Lung microvascular endothelial cell (primary cell): ENCODE data around the gene FITM2. TPM values are rescaled to one million over a fixed set of nuclear protein-coding genes. Genes with fewer than 3 reads are reported as not detected.
"Not testable (repeated sequence)": the region's sequence is repeated elsewhere in the genome, so short reads cannot be mapped to it uniquely, and the experiment has no call there.

Source experiments
- DNase-seq, 2 donors: peaks; one replicate each; pipeline versions ENCODE4 v3.0.0 to v3.0.0-alpha.2; 2010; ENCODE audit warnings: low read depth in 2 of 2
- total RNA-seq: library from RNA; depleted of rRNA; stranded (reverse); fragments of >200 nt; gene quantifications from 2 replicates; pipeline ENCODE4 v1.2.1, GENCODE V29; 2014

Gene FITM2, protein sequence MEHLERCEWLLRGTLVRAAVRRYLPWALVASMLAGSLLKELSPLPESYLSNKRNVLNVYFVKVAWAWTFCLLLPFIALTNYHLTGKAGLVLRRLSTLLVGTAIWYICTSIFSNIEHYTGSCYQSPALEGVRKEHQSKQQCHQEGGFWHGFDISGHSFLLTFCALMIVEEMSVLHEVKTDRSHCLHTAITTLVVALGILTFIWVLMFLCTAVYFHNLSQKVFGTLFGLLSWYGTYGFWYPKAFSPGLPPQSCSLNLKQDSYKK
- total RNA-seq = 4.1 and 7.3 TPM in 2 replicates

DNA sequence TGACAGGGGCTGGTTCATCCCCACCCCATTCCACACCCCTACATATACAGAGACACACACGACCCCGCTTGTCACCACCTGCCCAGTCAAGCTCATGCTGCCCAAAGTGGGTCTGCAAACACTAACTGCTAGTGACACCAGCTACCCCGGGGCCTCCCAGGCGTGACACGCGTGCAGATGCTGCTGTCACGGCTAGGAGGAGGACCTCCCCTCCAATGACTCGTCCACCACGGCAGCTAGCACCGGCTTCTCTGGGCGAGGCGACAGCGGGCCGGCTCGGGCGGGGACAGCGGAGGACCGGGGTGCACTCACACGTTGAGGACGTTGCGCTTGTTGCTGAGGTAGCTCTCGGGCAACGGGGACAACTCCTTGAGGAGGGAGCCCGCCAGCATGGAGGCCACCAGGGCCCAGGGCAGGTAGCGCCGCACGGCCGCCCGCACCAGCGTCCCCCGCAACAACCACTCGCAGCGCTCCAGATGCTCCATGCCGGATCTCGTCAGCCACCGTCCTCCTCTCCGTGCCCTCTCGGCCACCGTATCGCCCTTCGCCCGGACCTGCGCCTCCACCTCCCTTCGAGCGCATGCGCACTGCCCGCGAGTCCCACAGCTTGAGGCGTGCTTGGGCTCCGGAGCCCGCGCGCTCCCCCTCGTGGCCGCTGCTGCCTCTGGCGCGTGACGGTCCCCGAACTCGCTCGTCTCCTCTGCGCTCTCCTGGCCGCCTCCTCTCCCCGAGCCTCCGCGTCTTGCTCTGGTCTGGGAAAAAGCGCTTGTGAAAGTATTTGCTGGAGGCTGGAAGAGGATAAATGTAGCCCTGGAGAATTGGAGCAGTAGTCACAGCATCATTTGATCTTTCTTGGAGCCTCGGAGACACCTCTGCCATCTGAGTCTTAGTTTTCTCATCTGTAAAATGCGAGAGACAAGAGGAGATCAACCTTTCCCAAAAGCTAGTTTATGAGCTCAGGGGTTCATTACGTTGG is at the start of gene FITM2:
FITM2 (minus strand) TSS at position 539 of the 976 bp plus-strand sequence; CDS start at position 485, 54 bp downstream.
- DNase-seq = peak; percentile 98 to 99

DNA sequence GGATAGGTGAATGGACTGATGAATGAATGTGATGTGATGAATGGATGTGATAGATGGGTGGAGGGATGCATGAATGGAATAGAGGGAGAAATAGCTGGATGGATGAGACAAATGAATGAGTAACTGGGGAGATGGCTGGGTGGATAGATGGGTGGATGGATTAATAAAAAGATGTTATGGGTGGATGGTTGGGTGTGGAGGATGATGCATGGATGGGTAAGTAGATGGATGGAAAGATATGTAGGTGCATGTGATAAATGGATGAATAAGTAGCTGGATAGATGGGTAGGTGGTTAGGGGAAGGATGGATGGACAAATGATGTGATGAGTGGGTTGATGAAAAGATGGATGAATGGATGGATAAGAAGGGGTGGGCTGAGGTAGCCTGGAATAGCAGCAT is 49.2 kb upstream of the FITM2 start:
- DNase-seq = no peak

DNA sequence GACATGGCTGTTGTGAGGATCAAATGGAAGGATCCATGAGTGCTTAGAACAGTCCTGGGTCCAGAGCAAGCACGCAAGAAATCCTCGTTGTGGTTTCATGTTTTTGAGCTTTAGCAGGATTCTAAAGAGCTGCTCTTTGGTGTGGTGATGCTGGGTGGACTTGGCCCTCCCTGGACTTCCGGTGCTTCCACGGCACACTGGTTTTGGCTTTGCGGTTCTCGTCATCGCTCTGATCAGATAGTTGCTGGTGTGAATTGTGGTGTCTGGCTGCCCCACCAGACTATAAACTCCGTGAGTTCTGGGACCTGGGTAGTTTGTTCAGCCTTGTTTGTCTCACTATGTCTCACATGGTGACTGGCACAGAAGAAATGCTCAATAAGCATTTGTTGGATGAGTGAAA is 47.8 kb upstream of the FITM2 start:
- DNase-seq = no peak

DNA sequence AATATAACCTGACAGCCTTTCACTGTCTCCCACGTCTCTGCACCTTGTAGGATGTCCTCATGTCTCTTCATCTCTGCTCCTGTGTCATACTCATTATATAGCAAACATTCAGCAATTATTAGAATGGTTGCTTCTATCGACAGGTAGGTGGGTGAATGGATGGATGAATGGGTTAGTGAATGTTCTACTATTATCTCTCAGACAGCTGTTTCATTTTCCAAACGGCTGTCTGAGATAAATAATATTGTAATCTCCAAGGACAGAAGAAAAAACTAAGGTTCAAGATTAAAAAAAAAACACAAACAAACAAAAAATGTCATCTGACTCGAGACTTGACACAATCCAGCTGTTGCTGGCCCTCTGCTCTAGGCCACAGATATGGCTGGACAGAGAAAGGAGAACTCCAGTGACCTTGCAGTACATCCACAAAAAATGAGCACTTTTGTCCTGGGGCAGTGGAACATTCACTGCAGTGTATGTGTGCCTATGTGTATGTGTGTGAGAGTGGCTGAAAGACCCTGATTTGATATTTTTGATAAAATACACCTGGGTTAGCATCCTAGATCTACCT is 46.6 kb upstream of the FITM2 start:
- no peak for DNase-seq

DNA sequence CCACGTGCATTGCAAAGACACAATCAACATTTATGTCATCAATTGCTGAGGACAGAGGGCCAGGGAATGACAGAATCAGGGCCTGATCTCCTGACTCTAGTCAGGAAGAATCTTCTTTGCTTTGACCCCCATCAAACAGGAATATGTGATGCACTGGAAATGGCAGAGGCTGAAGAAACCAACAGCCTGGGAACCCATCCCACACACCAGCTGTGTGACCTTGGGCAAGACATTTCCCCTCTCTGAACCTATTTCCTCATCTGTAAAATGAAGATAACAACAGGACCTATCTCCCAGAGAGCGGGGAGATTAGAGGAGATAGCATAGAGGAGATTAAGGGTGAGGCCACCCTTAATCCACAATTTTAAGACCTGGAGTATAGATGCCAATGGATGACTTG is 46.0 kb upstream of the FITM2 start:
- DNase-seq = no peak

DNA sequence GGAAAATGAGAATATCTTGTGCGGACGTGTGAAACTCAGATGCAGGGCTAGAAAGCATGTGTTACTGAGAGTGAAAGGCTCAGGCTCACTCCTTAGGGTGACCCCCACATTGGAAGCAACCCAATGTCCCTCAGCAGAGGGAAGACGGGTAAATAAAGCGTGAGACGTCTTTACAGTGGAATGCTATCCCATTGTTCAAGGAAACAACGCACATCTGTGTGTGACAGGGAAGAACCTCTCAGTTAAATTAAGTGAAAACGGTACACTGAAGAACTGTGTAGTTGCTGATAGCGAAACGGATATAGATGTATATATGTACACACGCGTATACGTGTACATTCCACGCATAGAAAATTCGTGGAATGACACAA is 45.3 kb upstream of the FITM2 start:
- no peak for DNase-seq

DNA sequence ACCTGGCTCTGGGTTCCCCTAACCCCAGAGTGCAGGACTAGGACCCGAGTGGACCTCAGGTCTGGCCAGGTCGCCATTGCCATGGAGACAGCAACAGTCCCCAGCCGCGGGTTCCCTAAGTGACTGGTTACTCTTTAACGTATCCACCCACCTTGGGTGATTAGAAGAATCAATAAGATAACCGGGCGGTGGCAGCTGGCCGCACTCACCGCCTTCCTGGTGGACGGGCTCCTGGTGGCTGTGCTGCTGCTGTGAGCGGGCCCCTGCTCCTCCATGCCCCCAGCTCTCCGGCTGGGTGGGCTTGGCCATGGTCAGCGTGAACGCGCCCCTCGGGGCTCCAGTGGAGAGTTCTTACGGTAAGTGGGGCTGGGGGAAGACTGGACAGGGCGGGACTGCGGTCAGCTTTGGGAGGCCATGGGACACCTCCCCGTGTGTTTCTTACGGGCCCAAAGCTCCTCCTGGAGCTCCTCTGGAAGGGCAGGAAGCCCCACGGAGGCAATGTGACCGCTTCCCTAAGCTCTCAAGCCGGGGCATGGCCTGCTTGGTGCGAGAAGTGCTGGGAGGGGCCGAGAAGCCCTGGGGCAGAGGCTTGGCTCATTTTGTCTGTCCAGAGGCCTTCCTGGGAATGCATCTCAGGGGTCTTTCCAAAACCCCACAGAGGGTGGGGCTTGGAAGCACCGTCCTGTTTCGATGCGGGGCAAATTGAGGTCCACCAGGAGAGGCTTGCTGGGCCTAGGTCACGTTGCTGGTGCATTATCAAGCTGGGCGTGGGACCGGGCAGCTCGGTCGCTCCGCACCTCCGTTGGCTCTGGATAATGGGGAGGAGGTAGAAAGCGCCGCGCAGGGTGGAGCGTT is 44.7 kb upstream of the FITM2 start, which contains the start of gene HNF4A:
HNF4A (plus strand) TSS at position 202 of the 855 bp plus-strand sequence; CDS start at position 308, 106 bp downstream.
- DNase-seq = no peak

DNA sequence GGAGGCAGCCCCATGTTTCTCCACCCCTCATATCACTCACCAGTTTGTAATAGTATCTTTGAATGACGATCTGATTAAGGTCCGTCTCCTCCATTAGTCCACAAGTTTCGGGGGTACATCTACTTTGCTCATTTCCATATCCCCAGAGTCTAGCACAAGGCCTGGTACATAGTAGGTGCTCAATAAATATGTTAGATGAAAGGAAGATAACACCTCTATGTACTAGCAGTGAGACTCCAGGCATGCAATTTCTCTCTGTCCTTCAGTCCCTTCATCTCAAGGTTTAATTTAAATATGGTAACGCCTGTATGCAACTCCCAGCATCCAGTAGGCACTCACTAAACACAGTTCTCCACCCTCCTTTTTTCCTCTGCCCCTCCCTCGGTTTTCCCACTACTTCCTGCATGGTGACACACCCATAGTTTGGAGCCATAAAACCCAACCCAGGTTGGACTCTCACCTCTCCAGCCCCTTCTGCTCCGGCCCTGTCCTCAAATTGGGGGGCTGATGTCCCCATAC is 44.0 kb upstream of the FITM2 start:
- no peak for DNase-seq

DNA sequence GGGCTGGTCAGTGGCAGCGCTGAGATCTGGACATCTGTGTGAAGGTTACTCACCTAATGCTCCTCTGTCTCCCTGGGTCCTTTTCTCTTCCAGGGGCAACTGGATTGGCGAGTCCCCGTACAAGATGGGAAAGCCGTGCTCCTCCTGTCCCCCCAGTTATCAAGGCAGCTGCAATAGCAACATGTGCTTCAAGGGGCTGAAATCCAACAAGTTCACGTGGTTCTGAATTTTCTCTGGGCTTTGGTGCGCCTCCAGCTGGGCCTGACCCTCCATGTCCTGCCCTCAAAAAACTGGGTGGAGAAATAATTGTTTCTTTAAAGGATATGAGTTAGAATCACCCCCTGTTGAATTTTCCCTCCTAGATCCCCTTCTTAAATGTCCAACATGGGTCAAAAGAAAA is 39.6 kb upstream of the FITM2 start:
- DNase-seq = no peak

DNA sequence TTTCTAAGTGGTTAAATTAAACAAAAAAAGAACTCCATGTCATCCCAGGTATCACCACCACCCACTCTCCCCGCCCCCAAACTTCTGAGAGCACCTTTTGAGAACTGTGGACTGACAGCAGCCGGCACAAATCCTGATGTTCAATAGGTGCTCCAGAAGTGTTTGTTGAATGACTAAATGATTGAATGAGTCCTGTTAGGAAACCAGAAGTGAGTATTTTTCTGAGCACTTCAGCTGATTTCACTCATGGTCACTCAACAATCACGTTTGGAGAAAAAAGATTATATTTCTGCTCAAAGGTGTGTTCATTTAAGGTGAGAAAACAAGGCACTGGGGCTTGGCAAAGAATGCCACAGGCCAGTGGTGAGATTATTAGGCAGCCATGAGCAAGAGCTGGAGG is 38.3 kb upstream of the FITM2 start:
- DNase-seq = no peak

DNA sequence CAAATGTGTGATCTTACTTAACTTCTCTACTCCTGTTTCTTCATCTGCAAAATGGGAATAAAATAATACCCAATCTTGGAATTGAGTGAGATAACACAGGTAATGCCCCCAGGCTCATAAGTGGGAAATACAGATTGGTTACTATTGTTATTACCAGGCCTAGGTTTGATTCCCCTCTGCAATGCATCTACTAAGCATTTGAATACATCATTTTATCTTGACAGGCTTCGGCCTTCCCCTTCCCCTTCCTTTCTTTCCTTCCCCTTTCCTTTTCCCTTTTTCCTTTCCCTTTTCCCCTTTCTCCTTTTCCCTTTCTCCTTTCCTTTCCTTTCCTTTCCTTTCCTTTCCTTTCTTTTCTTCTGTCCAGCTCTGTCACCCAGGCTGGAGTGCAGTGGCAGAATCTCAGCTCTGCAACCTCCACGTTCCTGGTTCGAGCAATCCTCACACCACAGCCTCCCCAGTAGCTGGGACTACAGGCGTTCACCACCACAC is 37.2 kb upstream of the FITM2 start:
- DNase-seq = no peak

DNA sequence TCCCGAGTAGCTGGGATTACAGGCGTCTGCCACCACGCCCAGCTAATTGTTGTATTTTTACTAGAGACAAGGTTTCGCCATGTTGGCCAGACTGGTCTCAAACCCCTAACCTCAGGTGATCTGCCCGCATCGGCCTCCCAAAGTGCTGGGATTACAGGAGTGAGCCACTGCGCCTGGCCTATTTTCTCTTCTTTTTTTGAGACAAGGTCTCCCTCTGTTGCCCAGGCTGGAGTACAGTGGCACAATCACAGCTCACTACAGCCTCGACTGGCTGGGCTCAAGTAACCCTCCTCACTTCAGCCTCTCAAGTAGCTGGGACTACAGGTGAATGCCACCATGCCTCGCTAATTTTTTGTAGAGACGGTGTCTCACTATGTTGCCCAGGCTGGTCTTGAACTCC is 34.9 kb upstream of the FITM2 start:
- DNase-seq = not testable (repeated sequence)

DNA sequence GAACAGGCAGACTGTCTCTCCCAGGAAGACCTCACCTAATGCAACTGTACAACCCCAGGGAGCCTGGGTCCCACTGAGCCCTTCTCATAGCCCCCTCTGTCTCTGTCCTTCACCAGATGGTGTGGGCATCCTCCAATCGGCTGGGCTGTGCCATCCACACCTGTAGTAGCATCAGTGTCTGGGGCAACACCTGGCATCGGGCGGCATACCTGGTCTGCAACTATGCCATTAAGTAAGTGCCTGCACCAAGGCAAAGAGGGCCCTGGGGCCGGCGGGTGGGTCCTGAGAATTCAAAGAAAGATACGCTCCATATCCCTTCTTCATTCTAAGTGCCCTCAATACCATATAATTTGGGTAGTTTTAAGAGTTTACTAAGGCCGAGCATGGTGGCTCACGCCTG is 34.1 kb upstream of the FITM2 start:
- DNase-seq = no peak

DNA sequence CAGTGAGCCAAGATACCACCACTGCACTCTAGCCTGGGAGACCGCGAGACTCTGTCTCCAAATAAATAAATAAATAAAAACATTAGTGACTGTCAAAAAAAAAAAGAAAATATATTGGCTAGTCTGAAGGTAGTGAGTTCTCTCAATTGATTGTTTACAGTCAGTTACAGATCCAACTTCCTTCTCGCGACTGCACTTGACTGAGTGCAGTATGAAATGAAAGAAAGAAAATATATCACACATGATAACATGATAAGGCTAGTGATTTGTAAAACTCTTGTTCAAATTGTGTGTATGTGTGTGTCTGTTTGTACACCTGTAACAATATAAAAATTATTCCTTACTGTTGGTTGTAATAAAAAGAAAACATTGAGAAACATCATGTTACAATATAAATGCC is 33.7 kb upstream of the FITM2 start:
- DNase-seq = no peak

DNA sequence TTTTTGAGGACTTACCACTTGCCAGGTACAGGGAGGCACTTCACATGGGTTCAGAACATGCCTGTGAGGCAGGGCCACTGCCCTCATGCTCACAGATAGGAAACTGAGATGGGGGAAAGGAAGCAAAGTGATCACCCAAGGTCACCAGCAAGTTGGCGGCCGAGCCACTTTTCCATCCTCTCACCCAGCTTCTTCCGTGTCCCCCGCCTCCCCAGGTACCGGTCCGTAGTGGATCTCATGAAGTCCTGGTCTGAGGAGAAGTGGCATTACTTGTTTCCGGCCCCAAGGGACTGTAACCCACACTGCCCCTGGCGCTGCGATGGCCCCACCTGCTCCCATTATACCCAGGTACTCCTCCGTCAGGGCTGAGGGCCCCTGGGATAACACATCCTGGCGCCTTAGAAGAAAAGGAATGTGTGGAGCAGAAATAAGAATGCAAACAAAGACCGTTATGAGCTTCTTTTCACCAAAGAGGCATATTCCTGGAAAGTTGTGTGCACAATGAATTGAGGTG is 32.2 kb upstream of the FITM2 start:
- DNase-seq = no peak

DNA sequence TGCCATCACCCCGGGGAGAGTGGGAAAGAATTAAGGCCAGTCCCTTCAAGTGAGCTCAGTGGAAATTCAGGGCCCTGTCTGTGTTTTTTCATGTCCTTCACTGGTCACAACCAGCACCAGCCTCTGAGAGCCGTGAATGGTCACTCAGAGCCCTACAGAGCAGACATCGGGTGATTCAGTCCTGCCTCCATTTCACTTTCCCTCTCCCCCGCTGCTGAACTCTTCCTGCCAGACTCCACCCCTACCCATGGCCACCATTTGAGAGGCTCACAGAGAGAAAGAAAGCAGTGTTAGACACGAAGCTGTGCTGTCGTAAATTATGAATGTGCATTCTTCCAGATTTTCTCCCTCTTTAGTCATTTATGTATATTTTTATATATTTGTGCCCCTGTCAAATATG is 31.2 kb upstream of the FITM2 start:
- DNase-seq = no peak

DNA sequence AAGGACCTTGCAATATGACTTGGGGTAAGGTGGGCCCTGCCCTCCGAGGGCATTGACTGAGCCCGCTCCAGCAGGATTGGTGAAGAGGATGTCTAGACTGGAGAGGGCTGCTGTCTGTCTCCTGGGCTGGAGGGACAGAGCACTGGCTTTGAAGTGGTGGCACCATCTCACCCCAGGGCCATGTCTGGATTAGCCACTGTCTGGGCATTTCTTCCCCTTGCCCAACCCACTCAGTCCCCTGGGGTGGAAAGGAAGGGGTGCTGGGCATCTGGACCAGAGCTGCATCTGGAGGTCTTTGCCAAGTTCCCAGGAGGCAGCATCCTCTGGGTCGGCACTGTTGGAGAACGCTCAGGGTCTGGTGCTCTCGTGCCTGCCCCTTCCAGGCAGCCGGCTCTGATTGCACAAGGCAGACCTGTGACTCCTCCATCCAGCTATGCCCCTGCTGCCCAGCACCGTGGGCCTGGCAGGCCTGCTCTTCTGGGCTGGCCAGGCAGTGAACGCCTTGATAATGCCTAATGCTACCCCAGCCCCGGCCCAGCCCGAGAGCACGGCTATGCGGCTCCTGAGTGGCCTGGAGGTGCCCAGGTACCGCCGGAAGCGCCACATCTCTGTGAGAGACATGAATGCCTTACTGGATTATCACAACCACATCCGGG is 25.9 kb upstream of the FITM2 start, which contains the start of gene R3HDML:
R3HDML (plus strand) TSS at position 319 of the 656 bp plus-strand sequence; CDS start at position 434, 115 bp downstream.
- DNase-seq = no peak

DNA sequence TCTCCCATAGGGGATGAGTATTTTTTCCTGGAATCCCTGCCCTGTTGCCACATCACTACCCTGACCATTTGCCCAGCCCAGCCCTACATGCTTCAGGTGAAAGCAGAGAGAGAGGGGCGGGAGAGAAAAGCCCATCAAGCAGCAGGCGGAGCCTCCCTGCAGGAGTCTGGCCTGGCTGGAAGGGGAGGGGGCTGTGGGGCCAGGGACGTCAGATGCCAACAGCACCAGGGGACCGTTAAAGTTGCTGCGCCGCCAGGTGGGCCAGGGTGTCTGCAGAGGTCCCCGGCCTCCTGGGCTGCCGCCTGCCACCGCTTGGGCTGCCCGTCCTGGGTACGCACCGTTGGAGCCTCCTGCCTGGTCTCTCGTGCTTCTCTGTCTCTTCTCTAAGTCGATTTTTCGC is 25.1 kb upstream of the FITM2 start:
- no peak for DNase-seq

DNA sequence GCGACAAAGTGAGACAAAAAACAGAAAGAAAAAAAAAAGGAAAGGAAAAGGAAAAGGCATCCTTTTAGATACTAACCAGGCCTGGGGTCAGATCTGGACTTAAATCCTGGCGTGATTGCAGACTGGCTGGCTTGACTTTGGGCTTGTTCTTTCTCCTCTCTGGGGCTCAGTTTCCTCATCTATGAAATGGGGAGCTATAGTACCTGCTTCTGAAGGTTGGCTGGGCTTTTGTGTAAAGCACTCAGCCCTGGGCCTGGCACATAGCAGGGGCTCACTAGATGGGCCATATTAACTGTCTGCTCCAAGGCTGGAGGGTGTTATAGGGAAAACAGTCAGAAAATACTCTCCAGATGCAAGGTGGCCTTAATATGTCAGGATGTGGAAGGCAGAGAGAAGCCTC is 24.7 kb upstream of the FITM2 start:
- no peak for DNase-seq

DNA sequence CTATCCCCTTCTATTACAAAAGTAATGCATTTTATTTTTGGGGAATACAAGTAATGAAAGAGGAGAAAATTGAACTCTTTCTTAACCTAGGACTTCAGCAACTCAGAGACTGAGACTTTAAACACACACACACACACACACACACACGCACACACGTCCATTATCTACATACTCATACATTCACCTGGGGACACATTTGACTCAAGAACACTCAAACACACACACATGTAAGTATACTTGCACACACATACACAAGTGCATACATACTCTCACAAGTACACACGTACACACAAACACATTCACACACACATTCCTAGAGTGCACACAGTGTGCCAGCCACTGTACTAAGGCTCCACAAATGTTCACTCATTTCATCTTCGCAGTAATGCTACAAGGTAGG is 23.7 kb upstream of the FITM2 start:
- no peak for DNase-seq
